ENCODE results near the gene IL3RA. TPM values are rescaled to one million over a fixed set of nuclear protein-coding genes. Genes with fewer than 3 reads are reported as not detected.

IL3RA gene
- total and polyA plus RNA-seq, 2 of the 8 experiments (the other 6 are each of a cell fraction or from before 2014, with no cell fraction given), result 0.11 TPM; not detected in 1

- peak; percentile 94 to 99 for DNase-seq (ENCODE audit: low read depth in 1 of 2, low spot score in 2 of 2)
- ChIA-PET POLR2A (ENCODE audit: partially characterized antibody) (no interaction called here), CTCF (ENCODE audit: partially characterized antibody) (no interaction called here)
- no peak within 1 kb of the TSS for H2AK5ac ChIP-seq (ENCODE audit: low read depth, low read length)
- no peak within 1 kb of the TSS for H2AFZ ChIP-seq (ENCODE audit: low read length)
- peak within 1 kb of the TSS; percentile 100 for H4K91ac ChIP-seq (replicated peaks; ENCODE audit: insufficient read length, low read length)
- no peak within 1 kb of the TSS for H3K23ac ChIP-seq (ENCODE audit: insufficient read length)
- H3K4me2 ChIP-seq (ENCODE audit: insufficient read depth in 1 of 2, low read depth in 2 of 2, low read length in 2 of 2), result peak within 1 kb of the TSS; percentile 86 to 88
- peak within 1 kb of the TSS; percentile 94 to 100 (median 98) for H3K4me3 ChIP-seq (ENCODE audit: extremely low read depth in 1 of 4, insufficient read depth in 2 of 4, low read depth in 3 of 4, low read length in 4 of 4)
- peak within 1 kb of the TSS; percentile 100 for H3K56ac ChIP-seq (replicated peaks; ENCODE audit: insufficient read length, low read depth, low read length)
- H3K18ac ChIP-seq (ENCODE audit: extremely low read depth, low read length), result peak within 1 kb of the TSS; percentile 99
- peak within 1 kb of the TSS; percentile 93 to 99 (median 99) for H3K9ac ChIP-seq (replicated peaks in 1 of 4; ENCODE audit: extremely low read depth in 1 of 4, low read depth in 3 of 4, low read length in 3 of 4)
- H3K27me3 ChIP-seq (replicated peaks in 1 of 4; ENCODE audit: control insufficient read depth in 3 of 4, extremely low read depth in 1 of 4, insufficient read depth in 3 of 4, low read length in 3 of 4), result no peaks in the 10 kb centered on the region
- peak within 1 kb of the TSS; percentile 100 for H4K5ac ChIP-seq (ENCODE audit: insufficient read length, low read depth, low read length)
- peaks cover 0 to 5% (median 2%) of the 10 kb centered on the region in 4 experiments; a peak in 4 of 7 replicates for H3K4me1 ChIP-seq (replicated peaks in 1 of 4; ENCODE audit: control insufficient read depth in 3 of 4, insufficient read depth in 4 of 4, low read length in 3 of 4)
- peak within 1 kb of the TSS; percentile 96 for H2BK120ac ChIP-seq (replicated peaks; ENCODE audit: low read depth, low read length)
- peaks cover 26 to 53% of the 10 kb centered on the region in 2 experiments for H4K20me1 ChIP-seq (replicated peaks in 1 of 2; ENCODE audit: control insufficient read depth in 1 of 2, insufficient read depth in 2 of 2, low read length in 2 of 2)
- H3K27ac ChIP-seq (ENCODE audit: low read depth, low read length), result peak within 1 kb of the TSS; percentile 99
- peak within 1 kb of the TSS; percentile 100 for H3K4ac ChIP-seq (replicated peaks; ENCODE audit: insufficient read length, low read depth, low read length)
- H3K36me3 ChIP-seq (ENCODE audit: control insufficient read depth in 2 of 4, insufficient read depth in 4 of 4, low read length in 3 of 4), result peaks cover 36 to 45% (median 41%) of the 10 kb centered on the region in 4 experiments
- no peak within 1 kb of the TSS for H2BK20ac ChIP-seq (ENCODE audit: low read length)
- H3K79me2 ChIP-seq (ENCODE audit: control insufficient read depth in 1 of 2, insufficient read depth in 2 of 2, low read length in 2 of 2), result peaks cover 23 to 80% of the 10 kb centered on the region in 2 experiments
- peak within 1 kb of the TSS; percentile 46; the same call in 1 of the 2 replicates for H2BK15ac ChIP-seq (ENCODE audit: low read length)
- peaks cover 15% of the 10 kb centered on the region; the same call in 1 of the 2 replicates for H3K23me2 ChIP-seq (ENCODE audit: low read depth, low read length)
- no peak for FAIRE-seq
- peaks cover 13% of the 10 kb centered on the region for H3K79me1 ChIP-seq (ENCODE audit: low read depth, low read length)
- 1% methylated on average over 47 of the region's 90 CpGs; no CpG with 5 or more reads in 1 of the 2 experiments for WGBS, 2 experiments (ENCODE audit: extremely low coverage in 1 of 2, insufficient coverage in 1 of 2, insufficient read length in 1 of 2, insufficient replicate concordance in 2 of 2, low coverage in 1 of 2, low lambda C conversion rate in 2 of 2, missing lambda C conversion rate in 1 of 2)
- no peaks in the 10 kb centered on the region for H3K9me3 ChIP-seq (ENCODE audit: insufficient read depth in 2 of 2, low read depth in 1 of 2, low read length in 1 of 2)
- peak within 1 kb of the TSS; percentile 100 for H2BK5ac ChIP-seq (ENCODE audit: low read depth, low read length)
- peak within 1 kb of the TSS; percentile 53 for H3K14ac ChIP-seq (ENCODE audit: insufficient read length)
- peak within 1 kb of the TSS; percentile 99 for H4K8ac ChIP-seq (ENCODE audit: extremely low read depth, insufficient read depth, low read length)
- H2BK12ac ChIP-seq (ENCODE audit: low read depth, low read length), result peak within 1 kb of the TSS; percentile 33; the same call in 1 of the 2 replicates
- no peak for TF ChIP-seq SAP30 (IDR thresholded peaks at IDR 0.05; ENCODE audit: insufficient read depth, insufficient replicate concordance, low read length)
- peak; percentile 94 for TF ChIP-seq PHF8 (conservative IDR thresholded peaks at IDR 0.05; ENCODE audit: low read depth, low read length)
- peak; percentile 97 for TF ChIP-seq TAF1 (IDR thresholded peaks at IDR 0.05; ENCODE audit: low read depth, low read length)
- no peak for TF ChIP-seq KDM1A (IDR thresholded peaks at IDR 0.05; ENCODE audit: borderline replicate concordance, low read length)
- TF ChIP-seq MAX (IDR thresholded peaks at IDR 0.05), result peak; percentile 60; the same call in 1 of the 2 replicates
- TF ChIP-seq ATF2 (IDR thresholded peaks at IDR 0.05; ENCODE audit: low read length), result no peak; the same call in none of the 2 replicates
- TF ChIP-seq HDAC2 (IDR thresholded peaks at IDR 0.05; ENCODE audit: borderline replicate concordance in 1 of 2, low read depth in 2 of 2, low read length in 2 of 2), result peak in 1 of 2 experiments; percentile 14; a peak in 1 of 4 replicates
- TF ChIP-seq CHD2 (IDR thresholded peaks at IDR 0.05; ENCODE audit: low read length), result no peak
Measured at GRCh38 chrX:1391707-1392375, 55.3 kb downstream of the IL3RA start, which contains the start of gene SLC25A6. TSS of gene SLC25A6 (minus strand) at chrX:1392113. CDS start at chrX:1392009, 104 bp downstream.

All from H1 (cell line).